Measurements from ENCODE around the gene DOCK8.

DOCK8 gene

DNA sequence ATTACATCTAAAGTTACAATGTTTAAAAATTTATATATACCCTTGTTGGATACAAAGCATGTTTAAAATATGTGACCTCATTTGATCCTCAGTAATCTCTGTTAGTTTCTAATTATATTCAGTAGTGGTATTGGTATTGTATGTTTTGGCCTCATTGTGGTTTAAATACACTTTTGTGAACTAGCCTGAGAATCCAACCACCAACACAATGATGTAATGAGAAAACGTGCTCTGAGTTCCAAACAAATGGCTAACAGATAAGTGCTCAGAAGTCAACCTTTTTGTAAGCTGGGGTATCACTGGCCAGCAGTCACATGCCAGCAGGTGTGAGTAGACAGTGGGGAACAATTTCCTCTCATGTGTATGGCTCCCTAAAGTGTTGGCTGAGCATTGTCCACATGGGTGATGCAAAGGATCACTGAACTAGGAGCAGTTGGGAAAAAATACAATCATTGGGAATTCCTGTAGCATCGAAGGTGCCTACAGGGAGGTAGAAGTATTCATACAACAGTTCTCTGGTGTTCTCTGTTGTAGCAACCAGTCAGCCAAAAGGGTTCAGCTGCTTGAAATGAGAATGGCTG is 56.1 kb downstream of the DOCK8 start:
- no peak for DNase-seq

DNA sequence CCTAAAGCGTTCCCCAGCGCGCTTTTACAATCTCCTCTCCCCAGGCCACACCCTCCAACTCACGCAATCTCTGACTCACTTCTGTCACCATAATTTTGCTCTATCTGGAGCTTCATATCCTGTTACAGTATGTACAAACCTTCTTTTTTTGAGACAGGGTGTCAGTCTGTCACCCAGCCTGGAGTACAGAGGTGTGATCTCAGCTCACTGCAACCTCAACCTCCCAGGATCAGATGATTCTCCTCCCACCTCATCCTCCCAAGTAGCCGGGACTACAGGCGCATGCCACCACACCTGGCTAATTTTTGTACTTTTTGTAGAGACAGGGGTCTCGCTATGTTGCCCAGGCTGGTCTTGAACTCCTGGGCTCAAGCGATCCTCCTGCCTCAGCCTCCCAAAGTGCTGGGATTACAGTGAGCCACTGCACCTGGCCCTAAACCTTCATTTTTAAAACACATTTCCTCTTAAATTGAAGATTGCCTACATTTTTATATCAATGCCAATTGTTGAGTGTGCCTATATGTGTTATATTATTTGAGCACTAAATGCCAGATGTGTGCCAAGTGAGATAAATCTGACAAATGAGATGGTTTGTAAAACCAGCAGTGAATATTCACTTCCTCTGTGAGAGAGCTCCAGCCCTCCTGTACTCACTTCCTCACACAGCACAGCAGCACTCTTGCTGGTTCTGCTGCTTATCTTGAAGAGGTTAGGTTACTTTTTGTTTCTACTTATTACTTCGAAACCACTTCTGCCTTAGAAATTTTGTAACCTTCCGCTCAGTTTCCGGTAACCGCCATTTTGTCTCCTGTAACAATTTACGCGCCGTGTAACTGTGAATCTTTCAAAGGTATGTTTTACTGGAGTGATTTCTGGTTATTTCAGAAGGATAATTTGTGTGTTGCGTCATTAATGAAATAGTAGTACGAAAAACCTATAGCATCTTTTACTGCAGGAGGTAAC is 57.9 kb downstream of the DOCK8 start:
- DNase-seq: no peak

DNA sequence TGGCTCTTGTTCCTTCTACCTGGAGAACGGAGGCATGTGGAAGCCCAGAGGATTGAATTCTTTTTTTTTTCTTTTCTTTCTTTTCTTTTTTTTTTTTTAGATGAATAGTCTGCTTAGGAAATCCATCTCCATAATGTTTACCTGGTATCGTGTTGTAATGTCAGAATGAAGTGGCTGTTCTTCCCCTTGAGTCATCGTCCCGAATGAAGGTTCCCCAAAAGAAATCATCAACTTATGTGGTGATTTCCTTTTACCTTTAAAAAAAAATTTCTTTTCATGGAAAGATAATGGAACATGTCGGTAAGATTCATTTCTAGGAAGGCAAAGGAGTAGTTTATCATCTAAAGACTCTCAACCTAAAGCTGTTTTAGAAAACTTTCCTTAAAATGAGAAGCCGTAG is 59.7 kb downstream of the DOCK8 start:
- no peak for DNase-seq

DNA sequence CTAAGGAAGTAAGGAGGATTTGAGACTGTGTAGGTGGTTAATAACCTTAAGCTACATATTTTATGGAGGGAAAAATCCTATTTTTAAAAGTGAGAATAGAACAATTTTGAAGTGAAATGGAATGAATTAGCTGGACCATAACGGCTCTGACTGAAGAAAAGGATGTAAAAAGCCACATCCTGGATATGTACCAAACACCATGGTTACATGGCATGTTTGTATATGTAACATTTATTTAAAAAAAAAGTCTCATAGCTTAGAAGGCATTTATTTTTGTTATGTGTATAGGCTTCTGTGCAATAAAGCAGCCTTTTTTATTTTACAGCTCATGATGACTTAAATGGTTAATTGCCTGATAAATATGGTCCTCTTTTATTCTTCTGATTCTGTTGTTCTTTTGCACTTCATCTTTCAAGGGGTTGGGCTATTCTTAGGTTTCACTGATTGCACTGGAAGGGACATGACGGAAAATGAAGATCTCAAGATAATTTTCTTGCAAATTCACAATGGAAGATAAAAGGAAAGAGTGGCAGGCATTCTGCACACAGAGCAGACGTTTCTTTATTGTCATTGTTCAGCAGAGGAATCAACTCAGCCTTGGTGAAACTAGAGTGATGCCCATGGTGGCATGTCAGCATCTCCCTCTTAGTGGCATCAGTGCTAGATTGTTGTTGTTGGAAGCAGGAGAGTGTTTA is 63.1 kb downstream of the DOCK8 start:
- DNase-seq: no peak

DNA sequence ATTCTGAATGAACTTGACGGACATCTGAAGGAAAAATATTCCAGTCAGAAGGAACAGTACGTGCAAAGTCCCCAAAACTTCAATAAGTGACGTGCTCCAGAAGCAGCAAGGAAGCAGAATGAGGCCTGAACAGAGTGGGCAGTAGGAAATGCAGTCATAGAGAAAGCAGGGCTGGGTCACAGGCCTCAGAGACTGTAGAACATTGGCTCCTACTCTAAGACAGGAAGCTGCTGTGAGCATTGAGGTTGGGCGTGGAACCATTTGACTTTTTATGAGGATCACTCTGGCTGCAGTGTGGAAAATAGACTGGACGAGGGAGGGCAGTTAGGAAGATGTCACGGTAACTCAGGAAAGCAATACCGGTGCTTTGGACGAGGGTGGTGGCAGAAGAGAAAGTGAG is 64.0 kb downstream of the DOCK8 start:
- DNase-seq: no peak

DNA sequence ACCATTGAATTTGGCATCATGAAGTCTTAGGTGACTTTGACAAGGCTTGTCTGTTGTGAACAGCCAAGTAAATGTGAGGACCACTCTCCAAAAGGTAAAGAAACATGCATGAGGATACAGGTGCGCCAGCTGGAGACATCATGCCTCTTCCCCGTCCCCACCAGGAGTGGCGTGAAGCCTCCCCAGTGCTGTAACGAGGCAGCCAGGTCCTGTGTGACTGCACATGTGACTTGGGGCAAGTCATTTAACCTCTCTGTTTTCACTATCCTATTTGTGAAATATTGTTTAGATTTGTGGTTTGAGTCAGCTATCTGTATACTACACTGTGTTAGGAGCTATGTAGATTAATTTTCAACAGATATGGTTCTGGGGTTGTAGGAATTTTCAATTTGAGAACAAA is 65.0 kb downstream of the DOCK8 start:
- no peak for DNase-seq

DNA sequence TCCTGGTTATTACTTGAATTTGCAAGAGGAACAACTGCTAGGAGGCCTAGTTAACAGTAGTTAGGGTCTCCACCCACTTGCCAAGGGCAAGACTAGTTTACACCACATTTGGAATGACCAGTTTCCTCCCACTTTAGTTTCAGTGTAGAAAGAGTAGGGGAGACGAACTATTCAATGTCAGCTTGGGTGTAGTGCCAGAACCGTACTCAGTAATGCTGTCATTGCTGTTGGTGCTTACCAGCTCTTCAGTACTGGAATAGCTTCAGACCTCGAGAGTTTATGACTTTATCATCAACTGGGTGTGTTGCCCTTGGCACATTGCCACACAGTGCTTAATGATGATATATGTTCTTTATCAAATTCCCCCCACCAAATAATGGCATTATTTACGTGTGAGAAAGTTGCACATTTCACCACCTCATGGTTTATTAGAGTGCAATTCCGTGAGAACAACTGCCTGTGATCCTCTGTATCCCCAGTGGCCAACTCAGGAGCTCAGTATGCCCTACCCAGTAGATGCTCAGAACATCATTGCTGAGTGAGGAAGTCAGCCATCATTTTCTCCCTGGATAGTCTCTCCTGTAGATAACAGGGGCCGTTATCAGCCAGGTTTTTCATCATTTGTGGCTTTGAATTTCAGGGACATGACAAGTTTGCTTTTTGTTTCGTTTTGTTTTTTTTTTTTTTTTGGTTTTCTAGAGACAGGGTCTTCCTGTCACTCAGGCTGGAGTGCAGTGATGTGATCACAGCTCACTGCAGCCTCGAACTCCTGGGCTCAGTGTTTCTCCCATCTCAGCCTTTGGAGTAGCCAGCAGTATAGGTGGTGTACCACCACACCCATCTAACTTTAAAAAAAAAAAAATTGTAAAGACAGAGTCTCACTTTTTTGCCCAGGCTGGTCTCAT is 67.3 kb downstream of the DOCK8 start:
- DNase-seq: no peak

DNA sequence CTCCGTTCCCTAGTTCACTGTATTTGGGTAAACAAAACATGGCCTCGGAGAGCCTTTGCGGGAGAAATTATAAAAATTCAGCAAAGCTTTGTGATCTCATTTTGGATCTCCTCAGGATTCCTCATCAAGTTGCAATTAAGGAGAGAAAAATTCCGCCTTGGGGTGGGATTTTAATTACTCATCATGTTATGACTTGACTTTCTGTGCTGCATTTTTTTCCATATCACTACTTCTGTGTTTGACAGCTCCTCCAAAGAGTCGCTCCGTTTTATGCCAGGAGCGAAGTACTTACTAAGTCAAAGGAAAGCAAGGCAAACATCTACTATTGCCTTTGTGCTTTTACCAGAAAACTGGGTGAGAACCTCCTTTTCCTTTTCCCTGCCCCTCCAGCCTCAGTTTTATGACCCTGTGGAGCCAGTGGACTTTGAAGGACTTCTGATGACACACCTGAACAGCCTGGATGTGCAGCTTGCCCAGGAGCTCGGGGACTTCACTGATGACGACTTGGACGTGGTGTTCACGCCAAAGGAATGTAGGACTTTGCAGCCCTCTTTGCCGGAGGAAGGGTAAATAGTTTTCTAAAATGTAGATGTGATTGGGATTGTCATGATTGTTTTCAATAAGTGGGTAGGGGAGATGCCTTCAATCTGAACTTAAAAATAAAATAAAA is 71.5 kb downstream of the DOCK8 start:
- DNase-seq: no peak

DNA sequence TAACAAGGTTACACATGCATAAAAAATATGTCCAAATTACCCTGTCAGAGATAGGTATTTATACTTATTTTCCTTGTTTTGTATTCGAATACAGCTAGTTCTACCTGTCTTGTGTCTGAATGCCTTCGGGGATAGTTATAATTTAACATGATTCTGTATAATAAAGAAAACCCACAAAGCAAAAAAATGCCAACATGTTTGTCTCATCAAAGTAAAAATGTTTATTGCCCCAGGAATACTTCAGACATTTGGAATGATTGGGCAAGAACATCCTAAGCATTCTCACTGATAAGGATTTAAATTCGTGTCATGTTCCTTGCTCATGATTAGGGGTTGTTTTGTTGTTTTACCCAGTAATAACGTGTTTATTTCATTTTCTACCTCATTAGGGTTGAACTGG is 74.5 kb downstream of the DOCK8 start:
- DNase-seq: no peak

DNA sequence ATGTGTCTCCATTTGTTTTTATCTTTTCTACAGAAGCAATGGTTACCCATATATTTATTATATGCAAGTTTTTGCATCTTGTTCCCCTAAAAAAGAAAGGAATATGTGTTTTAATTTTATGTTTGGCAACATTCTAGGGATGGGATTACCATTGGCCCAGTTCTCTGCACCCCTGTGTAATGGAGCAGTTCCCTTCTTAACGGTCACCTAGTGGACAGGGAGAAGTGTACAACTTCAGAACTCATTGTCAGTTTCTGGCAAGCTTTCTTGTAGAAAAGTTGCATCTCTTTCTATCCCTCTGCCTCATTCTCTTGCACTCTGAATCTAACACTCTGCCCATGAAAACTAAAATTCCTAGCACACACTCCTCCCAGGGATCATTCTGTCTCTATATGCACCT is 78.2 kb downstream of the DOCK8 start:
- DNase-seq: no peak

DNA sequence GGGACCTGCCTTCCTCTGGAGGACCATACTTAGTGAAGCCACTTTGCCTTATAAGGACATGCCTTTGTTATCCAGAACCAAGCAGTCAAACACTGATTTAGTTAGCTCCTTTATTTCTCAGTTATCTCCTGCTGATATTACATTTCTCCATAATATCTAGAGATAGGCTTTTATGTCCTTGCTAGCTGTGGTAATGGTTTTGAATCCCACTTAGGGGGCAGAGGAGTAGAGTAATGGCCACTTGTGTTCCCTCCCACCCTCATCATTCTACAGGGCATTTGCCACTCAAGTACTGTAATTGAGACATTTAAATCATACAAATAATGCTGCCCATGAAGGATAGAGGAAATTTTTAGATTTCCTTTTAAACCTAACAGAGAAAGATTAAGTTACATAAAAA is 80.9 kb downstream of the DOCK8 start:
- no peak for DNase-seq

DNA sequence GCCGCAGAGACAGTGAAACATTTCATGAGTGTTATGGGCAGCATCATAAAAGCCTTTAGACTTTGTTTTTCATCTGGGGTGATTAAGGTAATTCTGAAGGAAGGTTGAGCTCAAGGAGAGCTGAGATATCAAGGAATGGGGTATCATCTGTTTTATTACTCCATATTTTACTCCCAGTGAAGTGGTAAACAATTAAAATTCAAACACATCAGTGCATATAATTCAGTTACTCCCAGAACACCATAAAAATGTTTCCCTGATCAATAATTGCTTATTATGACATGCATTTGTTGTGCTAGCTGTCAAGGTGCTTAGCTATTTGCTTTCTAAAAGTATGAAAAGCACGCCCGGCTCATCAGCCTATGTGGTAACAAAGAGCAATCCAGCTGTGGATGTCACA is 81.7 kb downstream of the DOCK8 start:
- DNase-seq: no peak

DNA sequence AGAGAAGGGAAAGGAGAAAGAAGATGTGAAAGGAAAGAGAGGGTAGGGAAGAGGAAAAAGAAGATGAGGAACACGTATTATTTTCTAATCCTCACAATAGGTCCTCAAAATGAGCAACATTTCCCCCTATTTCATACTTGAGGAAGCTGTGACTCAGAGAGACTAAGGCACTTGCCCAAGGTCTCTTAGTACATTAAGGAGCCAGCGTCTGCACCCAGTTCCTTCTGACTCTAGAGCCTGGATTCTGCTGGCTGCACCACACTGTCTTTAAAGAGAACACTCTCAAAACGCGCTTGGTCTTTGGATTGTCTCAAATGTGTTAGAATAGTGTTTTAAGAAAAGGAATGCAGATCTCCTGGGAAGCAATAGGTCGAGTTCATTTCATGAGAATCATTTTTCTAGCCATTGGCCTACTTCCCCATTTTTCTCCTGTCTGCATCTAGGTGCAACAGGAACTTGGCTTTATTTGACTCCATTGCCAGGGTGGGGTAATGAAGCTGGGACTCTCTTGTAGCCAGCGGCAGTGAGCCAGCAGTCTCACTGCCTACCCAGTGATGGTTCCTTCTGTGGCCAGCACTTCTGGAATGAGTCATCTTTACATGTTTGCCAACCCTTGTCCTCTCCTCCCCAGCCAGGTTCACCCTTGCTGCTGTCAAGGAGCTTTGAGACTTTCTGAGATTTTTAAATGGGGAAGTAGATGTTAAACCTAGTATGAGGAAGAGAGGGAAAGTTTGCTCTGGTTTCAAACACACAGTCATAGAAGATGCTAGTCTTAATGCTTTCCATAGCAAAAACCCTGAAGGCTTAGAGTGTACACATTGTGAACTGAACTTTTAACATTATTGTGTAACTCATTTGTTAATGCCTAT is 82.7 kb downstream of the DOCK8 start:
- no peak for DNase-seq

DNA sequence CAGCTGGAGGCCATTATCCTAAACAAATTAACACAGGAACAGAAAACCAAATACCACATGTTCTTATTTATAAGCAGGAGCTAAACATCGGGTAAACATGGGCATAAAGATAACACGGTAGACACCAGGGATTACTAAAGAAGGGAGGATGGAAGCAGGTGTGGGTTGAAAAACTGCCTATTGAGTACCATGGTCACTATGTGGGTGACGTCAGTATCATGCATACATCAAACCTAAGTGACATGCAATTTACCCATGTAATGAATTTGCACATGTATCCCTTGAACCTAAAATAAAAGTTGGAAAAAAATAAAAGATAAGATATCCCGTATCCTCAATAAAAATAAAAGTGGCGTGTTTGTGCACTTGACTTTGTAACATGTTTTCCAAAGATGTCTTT is 88.8 kb downstream of the DOCK8 start:
- DNase-seq: no peak

DNA sequence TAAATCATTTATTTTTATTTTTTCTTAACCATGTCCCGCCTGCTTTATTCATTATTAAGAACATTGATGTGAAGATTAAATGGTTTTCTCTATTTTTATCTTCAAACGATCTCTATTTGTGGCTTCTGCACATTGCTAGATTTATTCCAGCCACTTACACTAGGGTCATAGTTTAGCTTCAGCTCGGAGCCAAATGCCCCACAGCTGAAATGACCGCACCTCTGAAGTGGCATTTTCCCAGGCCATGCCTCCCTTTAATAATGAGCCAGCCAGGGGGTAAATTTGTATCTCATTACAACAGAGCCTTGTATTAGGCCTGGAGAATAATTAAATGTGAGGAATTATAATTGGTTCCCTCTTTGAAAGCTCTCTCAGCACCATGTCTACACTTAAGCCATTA is 89.4 kb downstream of the DOCK8 start:
- no peak for DNase-seq

DNA sequence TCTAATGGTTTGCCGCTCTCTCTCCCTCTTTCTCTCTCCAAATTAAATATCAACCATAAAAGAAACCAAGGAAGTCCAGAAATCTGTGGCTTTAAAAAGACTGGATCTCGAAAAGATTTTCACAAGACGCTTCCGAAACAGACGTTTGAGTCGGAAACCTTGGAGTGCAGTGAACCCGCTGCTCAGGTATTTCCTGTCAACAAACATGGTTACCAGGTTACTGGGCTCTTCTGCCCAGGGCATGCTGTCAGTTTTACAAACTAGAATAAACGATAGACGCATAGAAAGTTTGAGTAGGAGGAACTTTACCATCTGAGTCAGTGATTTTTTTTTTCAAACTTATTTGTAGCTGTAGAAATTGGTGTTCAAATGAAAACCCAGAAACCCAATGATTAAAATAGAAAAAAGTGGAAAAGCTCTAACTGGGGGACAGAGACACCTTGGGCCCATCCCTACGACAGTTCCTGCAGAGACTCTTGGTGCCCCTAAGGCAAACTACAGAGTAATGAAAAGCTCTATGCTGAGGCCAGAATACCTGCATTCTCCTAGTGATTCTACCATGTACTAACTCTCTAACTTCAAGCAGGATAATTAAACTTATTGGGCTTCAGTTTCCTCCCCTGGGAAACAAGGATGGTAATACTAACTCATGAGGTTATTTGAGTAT is 90.0 kb downstream of the DOCK8 start:
- no peak for DNase-seq

DNA sequence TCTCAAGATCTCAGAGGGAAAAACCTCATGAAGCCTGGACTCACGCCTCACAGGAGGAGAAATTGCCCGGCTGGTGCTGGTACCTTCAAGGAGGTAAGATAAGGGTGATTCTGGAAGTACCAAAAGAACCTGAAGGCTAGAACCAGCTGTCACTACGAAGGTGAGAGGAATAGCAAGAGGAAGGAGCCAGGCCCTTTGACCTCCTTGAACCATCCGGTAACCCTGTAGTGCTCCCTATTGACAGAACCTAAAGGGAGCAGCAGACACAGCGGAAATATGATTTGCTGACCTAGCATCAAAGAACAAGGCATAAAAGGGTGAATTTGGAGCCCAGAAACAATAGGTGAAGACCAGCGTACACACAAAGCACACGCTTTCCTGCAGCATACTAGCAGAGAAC is 92.2 kb downstream of the DOCK8 start:
- no peak for DNase-seq

DNA sequence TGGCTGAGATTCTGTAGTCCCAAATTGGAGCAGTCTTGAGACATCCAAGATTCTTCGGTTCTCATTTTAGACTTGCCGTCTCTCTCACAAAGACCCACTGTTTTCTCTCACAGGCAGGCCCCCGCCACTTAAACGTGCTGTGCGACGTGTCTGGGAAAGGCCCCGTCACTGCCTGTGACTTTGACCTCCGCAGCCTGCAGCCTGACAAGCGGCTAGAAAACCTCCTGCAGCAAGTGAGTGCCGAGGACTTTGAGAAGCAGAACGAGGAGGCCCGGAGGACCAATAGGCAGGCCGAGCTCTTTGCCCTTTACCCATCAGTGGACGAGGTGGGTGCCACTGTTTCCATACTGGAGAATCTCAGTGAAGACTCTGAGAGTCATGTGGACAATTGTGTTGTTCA is 97.2 kb downstream of the DOCK8 start:
- no peak for DNase-seq

DNA sequence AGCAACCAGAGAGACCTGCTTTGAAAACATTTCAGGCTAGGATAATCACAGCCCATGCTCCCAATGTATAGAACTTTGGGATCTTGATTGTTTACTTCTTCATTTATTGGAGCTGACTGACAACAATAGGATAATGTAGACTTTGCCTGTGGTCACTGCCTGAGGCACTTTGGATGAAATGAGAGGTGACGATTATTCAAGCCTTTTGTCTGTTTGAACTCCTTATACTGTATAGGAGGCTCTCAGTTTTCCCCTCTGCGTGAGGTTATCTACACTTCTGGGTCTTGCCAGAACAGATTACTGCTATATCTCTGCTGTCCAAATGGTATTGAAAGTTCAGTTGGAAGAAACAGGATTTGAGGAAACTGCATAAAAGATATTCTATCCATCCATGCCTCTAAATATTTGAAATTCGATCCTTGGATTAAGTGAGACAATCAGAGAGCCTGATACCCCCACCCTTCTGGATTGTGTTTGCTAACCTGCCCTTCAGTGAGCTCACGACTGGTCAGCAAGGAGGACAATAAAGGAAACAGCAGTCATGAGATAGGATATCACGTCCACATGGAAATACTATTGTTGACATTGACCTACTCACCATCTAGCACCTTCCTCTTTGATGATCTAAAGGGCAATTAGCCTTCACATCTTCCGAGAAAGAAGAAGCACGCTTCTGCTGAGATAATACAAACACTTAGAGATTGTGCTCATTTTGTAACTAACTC is 98.1 kb downstream of the DOCK8 start:
- DNase-seq: no peak

DNA sequence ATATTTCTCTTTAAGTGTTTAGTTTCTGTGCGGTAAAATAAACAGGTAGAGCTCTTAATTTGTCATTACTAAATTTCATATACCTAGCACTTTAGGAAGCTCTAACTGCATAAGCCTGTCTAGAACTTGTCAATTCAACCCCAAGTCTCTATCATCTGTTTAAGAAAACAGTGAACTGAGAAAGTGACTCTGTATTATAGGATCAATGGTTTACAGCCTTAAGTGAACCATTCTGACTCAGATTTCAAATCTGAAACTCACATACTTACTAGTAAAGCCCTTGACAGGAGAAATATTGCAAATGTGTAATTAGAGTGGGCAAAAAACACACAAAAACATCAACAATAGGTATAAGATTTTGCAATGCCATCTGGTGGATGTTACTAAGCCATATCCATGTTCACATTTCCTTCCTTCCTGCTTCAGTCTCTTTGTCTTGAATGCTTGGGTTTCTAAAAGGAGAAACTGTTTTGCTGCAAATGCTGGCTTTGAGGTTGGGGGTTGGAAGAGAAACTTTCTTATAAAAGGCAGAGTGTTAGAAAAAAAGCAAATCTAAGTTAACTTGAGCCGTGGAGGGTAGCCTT is 101.8 kb downstream of the DOCK8 start:
- no peak for DNase-seq
